Measurements from ENCODE around the gene MICAL2.

The MICAL2 gene

DNA sequence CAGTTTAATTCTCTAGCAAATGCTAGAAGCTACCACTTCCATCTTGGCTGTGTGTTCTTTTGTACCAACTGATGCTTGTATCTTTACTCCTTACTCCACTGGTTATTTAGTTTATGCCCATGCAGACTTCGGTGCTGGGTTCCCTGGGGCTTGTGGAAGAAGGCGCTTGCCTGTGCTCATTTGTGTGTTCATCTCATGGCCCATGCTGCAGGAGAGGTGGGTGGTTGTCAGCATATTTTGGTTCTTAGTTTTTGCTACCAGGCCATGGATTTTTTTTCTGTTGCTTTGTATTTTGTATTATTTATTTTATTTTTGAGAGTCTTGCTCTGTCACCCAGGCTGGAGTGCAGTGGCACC, 22.4 kb downstream of the MICAL2 start:
- no peak for ATAC-seq
- TF ChIP-seq OSR1 (CRISPR knock-in tag; IDR thresholded peaks at IDR 0.05) (no peak), TCF4 (CRISPR knock-in tag; IDR thresholded peaks at IDR 0.05; ENCODE audit: borderline replicate concordance) (no peak), TOX (CRISPR knock-in tag; IDR thresholded peaks at IDR 0.05; ENCODE audit: borderline replicate concordance) (no peak), ESRRG (CRISPR knock-in tag; IDR thresholded peaks at IDR 0.05) (no peak), BACH2 (CRISPR knock-in tag; IDR thresholded peaks at IDR 0.05; ENCODE audit: borderline replicate concordance) (no peak), PPARA (CRISPR knock-in tag; IDR thresholded peaks at IDR 0.05; ENCODE audit: borderline replicate concordance) (no peak), SNAI2 (CRISPR knock-in tag; IDR thresholded peaks at IDR 0.05) (no peak), ZC3H10 (CRISPR knock-in tag; IDR thresholded peaks at IDR 0.05) (no peak), RARB (CRISPR knock-in tag; IDR thresholded peaks at IDR 0.05) (no peak), ZFP3 (CRISPR knock-in tag; IDR thresholded peaks at IDR 0.05) (no peak), ZNF70 (CRISPR knock-in tag; IDR thresholded peaks at IDR 0.05) (no peak), ZNF565 (CRISPR knock-in tag; conservative IDR thresholded peaks at IDR 0.05; ENCODE audit: low read depth) (no peak), ZNF8 (CRISPR knock-in tag; IDR thresholded peaks at IDR 0.05) (no peak), GLIS3 (CRISPR knock-in tag; IDR thresholded peaks at IDR 0.05) (no peak)
- TF ChIP-seq, protein P1, sequence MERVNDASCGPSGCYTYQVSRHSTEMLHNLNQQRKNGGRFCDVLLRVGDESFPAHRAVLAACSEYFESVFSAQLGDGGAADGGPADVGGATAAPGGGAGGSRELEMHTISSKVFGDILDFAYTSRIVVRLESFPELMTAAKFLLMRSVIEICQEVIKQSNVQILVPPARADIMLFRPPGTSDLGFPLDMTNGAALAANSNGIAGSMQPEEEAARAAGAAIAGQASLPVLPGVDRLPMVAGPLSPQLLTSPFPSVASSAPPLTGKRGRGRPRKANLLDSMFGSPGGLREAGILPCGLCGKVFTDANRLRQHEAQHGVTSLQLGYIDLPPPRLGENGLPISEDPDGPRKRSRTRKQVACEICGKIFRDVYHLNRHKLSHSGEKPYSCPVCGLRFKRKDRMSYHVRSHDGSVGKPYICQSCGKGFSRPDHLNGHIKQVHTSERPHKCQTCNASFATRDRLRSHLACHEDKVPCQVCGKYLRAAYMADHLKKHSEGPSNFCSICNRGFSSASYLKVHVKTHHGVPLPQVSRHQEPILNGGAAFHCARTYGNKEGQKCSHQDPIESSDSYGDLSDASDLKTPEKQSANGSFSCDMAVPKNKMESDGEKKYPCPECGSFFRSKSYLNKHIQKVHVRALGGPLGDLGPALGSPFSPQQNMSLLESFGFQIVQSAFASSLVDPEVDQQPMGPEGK (CRISPR knock-in tag; IDR thresholded peaks at IDR 0.05; ENCODE audit: borderline replicate concordance): no peak
- TF ChIP-seq, protein P2, sequence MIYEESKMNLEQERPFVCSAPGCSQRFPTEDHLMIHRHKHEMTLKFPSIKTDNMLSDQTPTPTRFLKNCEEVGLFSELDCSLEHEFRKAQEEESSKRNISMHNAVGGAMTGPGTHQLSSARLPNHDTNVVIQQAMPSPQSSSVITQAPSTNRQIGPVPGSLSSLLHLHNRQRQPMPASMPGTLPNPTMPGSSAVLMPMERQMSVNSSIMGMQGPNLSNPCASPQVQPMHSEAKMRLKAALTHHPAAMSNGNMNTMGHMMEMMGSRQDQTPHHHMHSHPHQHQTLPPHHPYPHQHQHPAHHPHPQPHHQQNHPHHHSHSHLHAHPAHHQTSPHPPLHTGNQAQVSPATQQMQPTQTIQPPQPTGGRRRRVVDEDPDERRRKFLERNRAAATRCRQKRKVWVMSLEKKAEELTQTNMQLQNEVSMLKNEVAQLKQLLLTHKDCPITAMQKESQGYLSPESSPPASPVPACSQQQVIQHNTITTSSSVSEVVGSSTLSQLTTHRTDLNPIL (CRISPR knock-in tag; IDR thresholded peaks at IDR 0.05; ENCODE audit: low read depth): no peak

GRCh38 chr11:12133547-12134235, 23.3 kb downstream of the MICAL2 start:
- TF ChIP-seq SNAI2 (CRISPR knock-in tag; IDR thresholded peaks at IDR 0.05): no peak
- TF ChIP-seq, protein P2 (CRISPR knock-in tag; IDR thresholded peaks at IDR 0.05; ENCODE audit: low read depth): no peak
- TF ChIP-seq, protein P3, sequence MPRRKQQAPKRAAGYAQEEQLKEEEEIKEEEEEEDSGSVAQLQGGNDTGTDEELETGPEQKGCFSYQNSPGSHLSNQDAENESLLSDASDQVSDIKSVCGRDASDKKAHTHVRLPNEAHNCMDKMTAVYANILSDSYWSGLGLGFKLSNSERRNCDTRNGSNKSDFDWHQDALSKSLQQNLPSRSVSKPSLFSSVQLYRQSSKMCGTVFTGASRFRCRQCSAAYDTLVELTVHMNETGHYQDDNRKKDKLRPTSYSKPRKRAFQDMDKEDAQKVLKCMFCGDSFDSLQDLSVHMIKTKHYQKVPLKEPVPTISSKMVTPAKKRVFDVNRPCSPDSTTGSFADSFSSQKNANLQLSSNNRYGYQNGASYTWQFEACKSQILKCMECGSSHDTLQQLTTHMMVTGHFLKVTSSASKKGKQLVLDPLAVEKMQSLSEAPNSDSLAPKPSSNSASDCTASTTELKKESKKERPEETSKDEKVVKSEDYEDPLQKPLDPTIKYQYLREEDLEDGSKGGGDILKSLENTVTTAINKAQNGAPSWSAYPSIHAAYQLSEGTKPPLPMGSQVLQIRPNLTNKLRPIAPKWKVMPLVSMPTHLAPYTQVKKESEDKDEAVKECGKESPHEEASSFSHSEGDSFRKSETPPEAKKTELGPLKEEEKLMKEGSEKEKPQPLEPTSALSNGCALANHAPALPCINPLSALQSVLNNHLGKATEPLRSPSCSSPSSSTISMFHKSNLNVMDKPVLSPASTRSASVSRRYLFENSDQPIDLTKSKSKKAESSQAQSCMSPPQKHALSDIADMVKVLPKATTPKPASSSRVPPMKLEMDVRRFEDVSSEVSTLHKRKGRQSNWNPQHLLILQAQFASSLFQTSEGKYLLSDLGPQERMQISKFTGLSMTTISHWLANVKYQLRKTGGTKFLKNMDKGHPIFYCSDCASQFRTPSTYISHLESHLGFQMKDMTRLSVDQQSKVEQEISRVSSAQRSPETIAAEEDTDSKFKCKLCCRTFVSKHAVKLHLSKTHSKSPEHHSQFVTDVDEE (CRISPR knock-in tag; IDR thresholded peaks at IDR 0.05): no peak
- TF ChIP-seq TOX (CRISPR knock-in tag; IDR thresholded peaks at IDR 0.05; ENCODE audit: borderline replicate concordance): no peak
- TF ChIP-seq BACH2 (CRISPR knock-in tag; IDR thresholded peaks at IDR 0.05; ENCODE audit: borderline replicate concordance): no peak
- TF ChIP-seq, protein P4, sequence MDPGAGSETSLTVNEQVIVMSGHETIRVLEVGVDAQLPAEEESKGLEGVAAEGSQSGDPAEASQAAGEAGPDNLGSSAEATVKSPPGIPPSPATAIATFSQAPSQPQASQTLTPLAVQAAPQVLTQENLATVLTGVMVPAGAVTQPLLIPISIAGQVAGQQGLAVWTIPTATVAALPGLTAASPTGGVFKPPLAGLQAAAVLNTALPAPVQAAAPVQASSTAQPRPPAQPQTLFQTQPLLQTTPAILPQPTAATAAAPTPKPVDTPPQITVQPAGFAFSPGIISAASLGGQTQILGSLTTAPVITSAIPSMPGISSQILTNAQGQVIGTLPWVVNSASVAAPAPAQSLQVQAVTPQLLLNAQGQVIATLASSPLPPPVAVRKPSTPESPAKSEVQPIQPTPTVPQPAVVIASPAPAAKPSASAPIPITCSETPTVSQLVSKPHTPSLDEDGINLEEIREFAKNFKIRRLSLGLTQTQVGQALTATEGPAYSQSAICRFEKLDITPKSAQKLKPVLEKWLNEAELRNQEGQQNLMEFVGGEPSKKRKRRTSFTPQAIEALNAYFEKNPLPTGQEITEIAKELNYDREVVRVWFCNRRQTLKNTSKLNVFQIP (CRISPR knock-in tag; IDR thresholded peaks at IDR 0.05; ENCODE audit: borderline replicate concordance, low read depth): no peak
- no peak for TF ChIP-seq ISL1 (CRISPR knock-in tag; IDR thresholded peaks at IDR 0.05)
- no peak for TF ChIP-seq RARB (CRISPR knock-in tag; IDR thresholded peaks at IDR 0.05)
- TF ChIP-seq ZC3H10 (CRISPR knock-in tag; IDR thresholded peaks at IDR 0.05): no peak
- no peak for TF ChIP-seq CSRNP3 (CRISPR knock-in tag; IDR thresholded peaks at IDR 0.05)
- no peak for TF ChIP-seq GLIS3 (CRISPR knock-in tag; IDR thresholded peaks at IDR 0.05)
- ATAC-seq: no peak
